HG02938 (cell line): Measurements from ENCODE around the gene SPAG17.
A peak's percentile ranks its signal among the peaks of the same experiment; 100 is the strongest.
"Not testable (repeated sequence)": the region's sequence is repeated elsewhere in the genome, so short reads cannot be mapped to it uniquely, and the experiment has no call there.

Experiments
- ATAC-seq: cut with Tn5 transposase; IDR thresholded peaks from one replicate; pipeline ENCODE4 v1.9.1; 2021; ENCODE audit warnings: mild to moderate bottlenecking, moderate library complexity; ENCODE audit not compliant: unreplicated experiment

SPAG17 gene

GRCh38 chr1:117985973-117986372, 199.1 kb downstream of the SPAG17 start:
- ATAC-seq: peak; percentile 72

- no peak for ATAC-seq
Measured at GRCh38 chr1:117985239-117985638, 199.8 kb downstream of the SPAG17 start.

- ATAC-seq: no peak
Measured at GRCh38 chr1:117981455-117982192, 203.4 kb downstream of the SPAG17 start.

GRCh38 chr1:117976381-117976780, 208.6 kb downstream of the SPAG17 start:
- no peak for ATAC-seq

- ATAC-seq: no peak
Measured at GRCh38 chr1:117971777-117972176, 213.3 kb downstream of the SPAG17 start.

GRCh38 chr1:117970252-117970651, 214.8 kb downstream of the SPAG17 start:
- no peak for ATAC-seq

GRCh38 chr1:117967881-117968280, 217.1 kb downstream of the SPAG17 start:
- ATAC-seq: no peak

- no peak for ATAC-seq
Measured at GRCh38 chr1:117967477-117967876, 217.6 kb downstream of the SPAG17 start.

- ATAC-seq: no peak
Measured at GRCh38 chr1:117964290-117965038, 220.6 kb downstream of the SPAG17 start.

GRCh38 chr1:117959364-117959763, 225.7 kb downstream of the SPAG17 start:
- no peak for ATAC-seq

- no peak for ATAC-seq
Measured at GRCh38 chr1:117952386-117952785, 232.6 kb downstream of the SPAG17 start.

GRCh38 chr1:117942293-117942692, 242.7 kb downstream of the SPAG17 start:
- no peak for ATAC-seq

- no peak for ATAC-seq
Measured at GRCh38 chr1:117933769-117934168, 251.3 kb downstream of the SPAG17 start.

GRCh38 chr1:117932576-117932975, 252.5 kb downstream of the SPAG17 start:
- ATAC-seq: no peak

- no peak for ATAC-seq
Measured at GRCh38 chr1:117930484-117930883, 254.5 kb downstream of the SPAG17 start.

GRCh38 chr1:117930173-117930447, 254.9 kb downstream of the SPAG17 start:
- peak; percentile 3 for ATAC-seq

- peak; percentile 94 for ATAC-seq
Measured at GRCh38 chr1:117929343-117930172, 255.5 kb downstream of the SPAG17 start, which contains the start of the genes GDAP2 and WDR3. GDAP2 (minus strand) TSS chr1:117929621; CDS start chr1:117920357, 9,264 bp downstream. WDR3 (plus strand) TSS chr1:117929739; CDS start chr1:117933320, 3,581 bp downstream.

- ATAC-seq: peak; percentile 34
Measured at GRCh38 chr1:117928881-117929342, 256.1 kb downstream of the SPAG17 start.

- ATAC-seq: no peak
Measured at GRCh38 chr1:117925981-117926380, 259.0 kb downstream of the SPAG17 start.

- not testable (repeated sequence) for ATAC-seq
Measured at GRCh38 chr1:117922717-117923116, 262.3 kb downstream of the SPAG17 start.

GRCh38 chr1:117921991-117922390, 263.0 kb downstream of the SPAG17 start:
- ATAC-seq: no peak
